Mesothelial cell of epicardium (in vitro differentiated cells): ENCODE results near the gene DLL4. TPM values are rescaled to one million over a fixed set of nuclear protein-coding genes. Genes with fewer than 3 reads are reported as not detected.

ENCODE experiments used
- DNase-seq, 2 experiments: peaks; one replicate each; pipeline ENCODE4 v3.0.0; 2021; ENCODE audit warnings: low spot score in 2 of 2; ENCODE audit not compliant: unreplicated experiment in 2 of 2
- H3K27ac Mint-ChIP-seq: 2 replicates; pipeline ENCODE4 v1.8.0; 2021; ENCODE audit warnings: mixed read lengths
- H3K27me3 Mint-ChIP-seq: 2 replicates; pipeline ENCODE4 v1.8.0; 2021; ENCODE audit warnings: low read depth, mixed read lengths
- H3K36me3 Mint-ChIP-seq: 2 replicates; pipeline ENCODE4 v1.8.0; 2021; ENCODE audit warnings: mixed read lengths
- H3K4me1 Mint-ChIP-seq: 2 replicates; pipeline ENCODE4 v1.8.0; 2021; ENCODE audit warnings: mixed read lengths
- H3K4me3 Mint-ChIP-seq: 2 replicates; pipeline ENCODE4 v1.8.0; 2021; ENCODE audit warnings: mild to moderate bottlenecking, moderate library complexity, mixed read lengths
- H3K9me3 Mint-ChIP-seq: 2 replicates; pipeline ENCODE4 v1.8.0; 2021; ENCODE audit warnings: mixed read lengths
- CTCF ChIP-seq: fragments of 200-600 bp; sonication (generic); IDR thresholded peaks from one replicate; pipeline ENCODE4 v1.5.0; 2021; ENCODE audit warnings: antibody characterized with exemption; ENCODE audit not compliant: unreplicated experiment
- total RNA-seq: library from RNA; stranded (reverse); gene quantifications from 3 replicates; pipeline ENCODE4 v1.2.1, GENCODE V29; 2021

Gene DLL4
- total RNA-seq, 1 donor from 2014 or later: 0.31 TPM

GRCh38 chr15:40963201-40963600 lies 34.1 kb downstream of the DLL4 start:
- Mint-ChIP-seq H3K36me3 (no peaks in the 10 kb centered on the region), H3K27ac (no peak overlapping the region), H3K4me3 (no peak overlapping the region), H3K4me1 (peaks cover 12% of the 10 kb centered on the region), H3K9me3 (peaks cover 4% of the 10 kb centered on the region), H3K27me3 (no peaks in the 10 kb centered on the region)
- no peak for DNase-seq
- no peak for TF ChIP-seq CTCF

GRCh38 chr15:40964006-40964405 lies 34.9 kb downstream of the DLL4 start:
- TF ChIP-seq CTCF: no peak
- no peak for DNase-seq
- H3K4me1 Mint-ChIP-seq: peaks cover 12% of the 10 kb centered on the region
- H3K36me3 Mint-ChIP-seq: no peaks in the 10 kb centered on the region
- no peak overlapping the region for H3K27ac Mint-ChIP-seq
- H3K9me3 Mint-ChIP-seq: peaks cover 4% of the 10 kb centered on the region
- no peak overlapping the region for H3K4me3 Mint-ChIP-seq
- H3K27me3 Mint-ChIP-seq: no peaks in the 10 kb centered on the region

GRCh38 chr15:40964634-40965033 lies 35.5 kb downstream of the DLL4 start:
- no peaks in the 10 kb centered on the region for H3K36me3 Mint-ChIP-seq
- no peak for DNase-seq
- peaks cover 12% of the 10 kb centered on the region for H3K4me1 Mint-ChIP-seq
- H3K9me3 Mint-ChIP-seq: peaks cover 4% of the 10 kb centered on the region
- TF ChIP-seq CTCF: no peak
- H3K27me3 Mint-ChIP-seq: no peaks in the 10 kb centered on the region
- no peak overlapping the region for H3K4me3 Mint-ChIP-seq
- H3K27ac Mint-ChIP-seq: no peak overlapping the region

GRCh38 chr15:40968290-40969085 lies 39.3 kb downstream of the DLL4 start:
- Mint-ChIP-seq H3K27ac (no peak overlapping the region), H3K4me1 (peaks cover 6% of the 10 kb centered on the region), H3K4me3 (no peak overlapping the region), H3K27me3 (no peaks in the 10 kb centered on the region), H3K9me3 (no peaks in the 10 kb centered on the region), H3K36me3 (no peaks in the 10 kb centered on the region)
- TF ChIP-seq CTCF: no peak
- DNase-seq: no peak

GRCh38 chr15:40969363-40969762 lies 40.2 kb downstream of the DLL4 start:
- Mint-ChIP-seq H3K36me3 (no peaks in the 10 kb centered on the region), H3K4me3 (no peak overlapping the region), H3K27ac (no peak overlapping the region), H3K27me3 (no peaks in the 10 kb centered on the region), H3K9me3 (no peaks in the 10 kb centered on the region), H3K4me1 (peaks cover 6% of the 10 kb centered on the region)
- DNase-seq: no peak
- TF ChIP-seq CTCF: no peak
